Hepatic stellate cell (primary cell): ENCODE results near the gene TMEM165.

Experiments used
- DNase-seq: peaks from one replicate; pipeline ENCODE4 v3.0.0; 2011; ENCODE audit warnings: low spot score

The TMEM165 gene

GRCh38 chr4:55367084-55367722 lies 28.6 kb upstream of the TMEM165 start:
- DNase-seq: no peak

- DNase-seq: no peak
These were observed 25.8 kb upstream of the TMEM165 start for GRCh38 chr4:55369968-55370367.

- DNase-seq: peak; percentile 41
These were observed 23.5 kb upstream of the TMEM165 start for GRCh38 chr4:55372259-55372658.

- DNase-seq: no peak
These were observed 22.3 kb upstream of the TMEM165 start for GRCh38 chr4:55373461-55373860.

GRCh38 chr4:55376698-55377097 lies 19.1 kb upstream of the TMEM165 start:
- no peak for DNase-seq

GRCh38 chr4:55378617-55379467 lies 16.9 kb upstream of the TMEM165 start:
- no peak for DNase-seq

GRCh38 chr4:55380576-55380975 lies 15.2 kb upstream of the TMEM165 start:
- no peak for DNase-seq

GRCh38 chr4:55381502-55381901 lies 14.3 kb upstream of the TMEM165 start:
- no peak for DNase-seq

- no peak for DNase-seq
These were observed 13.2 kb upstream of the TMEM165 start for GRCh38 chr4:55382488-55383003.

GRCh38 chr4:55385201-55385649 lies 10.5 kb upstream of the TMEM165 start:
- DNase-seq: no peak

GRCh38 chr4:55386073-55386472 lies 9.7 kb upstream of the TMEM165 start:
- no peak for DNase-seq

- no peak for DNase-seq
These were observed 8.9 kb upstream of the TMEM165 start for GRCh38 chr4:55386840-55387239.

GRCh38 chr4:55393461-55394320 lies 2.1 kb upstream of the TMEM165 start:
- no peak for DNase-seq

GRCh38 chr4:55395218-55395528 lies 584 bp upstream of the TMEM165 start:
- DNase-seq: no peak

- no peak for DNase-seq
These were observed 760 bp downstream of the TMEM165 start for GRCh38 chr4:55396308-55397125.

GRCh38 chr4:55397126-55397436 lies 1.3 kb downstream of the TMEM165 start:
- no peak for DNase-seq

- DNase-seq: peak; percentile 31
These were observed 2.0 kb downstream of the TMEM165 start for GRCh38 chr4:55397520-55398321.

GRCh38 chr4:55398461-55398860 lies 2.7 kb downstream of the TMEM165 start:
- no peak for DNase-seq

GRCh38 chr4:55398966-55399365 lies 3.2 kb downstream of the TMEM165 start:
- DNase-seq: no peak

GRCh38 chr4:55399581-55399980 lies 3.8 kb downstream of the TMEM165 start:
- no peak for DNase-seq

- DNase-seq: no peak
These were observed 9.3 kb downstream of the TMEM165 start for GRCh38 chr4:55405073-55405472.
